GM19193 (cell line): ENCODE measurements around the gene TRIM49D2.
"Not testable (repeated sequence)": the region's sequence is repeated elsewhere in the genome, so short reads cannot be mapped to it uniquely, and the experiment has no call there.

Experiments used
- POLR2A ChIP-seq: IDR thresholded peaks from 4 replicates; pipeline ENCODE4 v1.6.1; 2011; ENCODE audit not compliant: insufficient read depth, insufficient read length; ENCODE audit errors: extremely low read depth

The TRIM49D2 gene

GRCh38 chr11:89923764-89924163, at the start of gene TRIM49D2:
TSS of gene TRIM49D2 (plus strand) at chr11:89924064. CDS start at chr11:89926762, 2,698 bp downstream.
- TF ChIP-seq POLR2A: not testable (repeated sequence)

GRCh38 chr11:89922195-89922660, 1.6 kb upstream of the TRIM49D2 start, which contains the start of gene TRIM49D1:
TSS of gene TRIM49D1 (minus strand) at chr11:89922245. CDS start at chr11:89917710, 4,535 bp downstream.
- no peak for TF ChIP-seq POLR2A

- TF ChIP-seq POLR2A: not testable (repeated sequence)
Observed at GRCh38 chr11:89965737-89966136, 41.9 kb downstream of the TRIM49D2 start, which contains the start of gene TRIM64. TSS of gene TRIM64 (plus strand) at chr11:89966037. CDS start at chr11:89968504, 2,467 bp downstream.
